SK-N-SH (cell line): Measurements from ENCODE around the gene LRRC10B. TPM values are rescaled to one million over a fixed set of nuclear protein-coding genes. Genes with fewer than 3 reads are reported as not detected.
A peak's percentile ranks its signal among the peaks of the same experiment; 100 is the strongest.

Source experiments
- CTCF ChIA-PET: fragments of 300-600, 350-600 bp; formaldehyde crosslinking; extraction: SDS; loops from one replicate; lab custom pipeline; 2021; lab: Yijun Ruan, JAX
- POLR2A ChIA-PET: fragments of 350-600 bp; sonication (Branson Sonifier 250); formaldehyde crosslinking; extraction: SDS; loops from one replicate; lab custom pipeline; 2020; ENCODE audit warnings: antibody characterized with exemption, inconsistent platforms; lab: Yijun Ruan, JAX
- DNase-seq: peaks from one replicate; pipeline ENCODE4 v3.0.0; 2012
- H2AFZ ChIP-seq: fragments of 200-600 bp; sonication (generic); 2 replicates; pipeline ENCODE4 v1.8.1; 2016; ENCODE audit warnings: antibody characterized with exemption, mild to moderate bottlenecking, low read depth
- H3F3A ChIP-seq: fragments of 200-600 bp; sonication (generic); replicated peaks from 2 replicates; pipeline ENCODE3; 2016; ENCODE audit warnings: antibody characterized with exemption, mild to moderate bottlenecking; ENCODE audit not compliant: insufficient read depth
- H3K27ac ChIP-seq, 2 experiments: fragments of 200-500 bp in 1 of 2; fragments of 200-600 bp in 1 of 2; sonication (Bioruptor generic) in 1 of 2; sonication (generic), shearing (Covaris generic) in 1 of 2; 2 replicates each; pipeline versions ENCODE4 v1.5.1 to v1.6.1; 2014 to 2016; ENCODE audit warnings: low read depth in 2 of 2, inconsistent platforms in 1 of 2, low read length in 1 of 2, mild to moderate bottlenecking in 1 of 2, mixed read lengths in 1 of 2
- H3K27me3 ChIP-seq: fragments of 200-600 bp; sonication (generic), shearing (Covaris generic); 2 replicates; pipeline ENCODE4 v1.6.1; 2016; ENCODE audit warnings: mixed run types; ENCODE audit not compliant: insufficient read depth
- H3K36me3 ChIP-seq, 2 experiments: fragments of 200-500 bp in 1 of 2; fragments of 200-600 bp in 1 of 2; sonication (Bioruptor generic) in 1 of 2; sonication (generic) in 1 of 2; replicated peaks in 1 of 2; 2 replicates each; pipeline versions ENCODE3 to v1.5.1; 2014 to 2016; ENCODE audit warnings: low read length in 1 of 2, mild to moderate bottlenecking in 1 of 2; ENCODE audit not compliant: insufficient read depth in 2 of 2, control insufficient read depth in 1 of 2
- H3K4me1 ChIP-seq, 2 experiments: fragments of 200-500 bp in 1 of 2; fragments of 200-600 bp in 1 of 2; sonication (Bioruptor generic) in 1 of 2; sonication (generic), shearing (Covaris generic) in 1 of 2; 2 replicates each; pipeline versions ENCODE4 v1.5.1 to v1.6.1; 2014 to 2016; ENCODE audit warnings: low read depth in 1 of 2, low read length in 1 of 2, mixed run types in 1 of 2; ENCODE audit not compliant: insufficient read depth in 2 of 2, control insufficient read depth in 1 of 2
- H3K4me2 ChIP-seq: fragments of 200-600 bp; sonication (generic), shearing (Covaris generic); 2 replicates; pipeline ENCODE4 v1.6.1; 2017; ENCODE audit warnings: mixed run types
- H3K4me3 ChIP-seq, 2 experiments: fragments of 200-500 bp in 1 of 2; fragments of 200-600 bp in 1 of 2; sonication (Bioruptor generic) in 1 of 2; sonication (generic), shearing (Covaris generic) in 1 of 2; 2 replicates each; pipeline versions ENCODE4 v1.5.1 to v1.8.1; 2014 to 2016; ENCODE audit warnings: low read depth in 2 of 2, inconsistent platforms in 1 of 2, low read length in 1 of 2, mild to moderate bottlenecking in 1 of 2, mixed read lengths in 1 of 2, moderate library complexity in 1 of 2
- H3K79me2 ChIP-seq: fragments of 200-600 bp; sonication (generic); 2 replicates; pipeline ENCODE4 v1.8.1; 2017; ENCODE audit warnings: mild to moderate bottlenecking; ENCODE audit not compliant: insufficient read depth
- H3K9ac ChIP-seq: fragments of 200-600 bp; sonication (generic); 2 replicates; pipeline ENCODE4 v1.6.1; 2017; ENCODE audit warnings: mixed run types
- H3K9me2 ChIP-seq: fragments of 200-600 bp; sonication (generic); 2 replicates; pipeline ENCODE4 v1.6.1; 2017; ENCODE audit warnings: mixed run types
- H3K9me3 ChIP-seq: fragments of 200-600 bp; sonication (generic); 2 replicates; pipeline ENCODE4 v1.6.1; 2017; ENCODE audit warnings: mixed run types, mild to moderate bottlenecking, moderate library complexity
- H4K20me1 ChIP-seq: fragments of 200-600 bp; sonication (generic); 2 replicates; pipeline ENCODE4 v1.6.1; 2017; ENCODE audit warnings: mild to moderate bottlenecking, mixed run types; ENCODE audit not compliant: insufficient read depth
- CHD2 ChIP-seq: fragments of 150-350 bp; IDR thresholded peaks from 2 replicates; pipeline ENCODE4 v1.6.1; 2018; ENCODE audit warnings: low read length; ENCODE audit not compliant: partially characterized antibody
- EZH2phosphoT487 ChIP-seq: fragments of 200-600 bp; sonication (generic); IDR thresholded peaks from 2 replicates; pipeline ENCODE4 v1.6.1; 2017; ENCODE audit warnings: low read depth, mixed run types, mild to moderate bottlenecking, antibody characterized with exemption, moderate library complexity, borderline replicate concordance
- FOSL2 ChIP-seq: IDR thresholded peaks from 2 replicates; pipeline ENCODE4 v1.4.0; 2012; ENCODE audit warnings: low read depth, mild to moderate bottlenecking, moderate library complexity, borderline replicate concordance
- FOXJ3 ChIP-seq: sonication (generic); formaldehyde crosslinking; IDR thresholded peaks from 2 replicates; pipeline ENCODE4 v1.5.1; 2020; ENCODE audit warnings: mild to moderate bottlenecking, missing genetic modification reagents
- JUND ChIP-seq: IDR thresholded peaks from 2 replicates; pipeline ENCODE4 v1.4.0; 2012
- NFIC ChIP-seq: IDR thresholded peaks from 2 replicates; pipeline ENCODE4 v1.4.0; 2012; ENCODE audit warnings: borderline replicate concordance
- NRF1 ChIP-seq: IDR thresholded peaks from 2 replicates; pipeline ENCODE4 v1.6.1; 2012; ENCODE audit warnings: low read depth, mild to moderate bottlenecking, low read length
- RFX5 ChIP-seq: IDR thresholded peaks from 2 replicates; pipeline ENCODE4 v1.6.1; 2012; ENCODE audit warnings: mild to moderate bottlenecking, improper control_type of control experiment, low read length
- SIN3A ChIP-seq: IDR thresholded peaks from 2 replicates; pipeline ENCODE4 v1.6.1; 2012; ENCODE audit warnings: low read depth, mild to moderate bottlenecking, low read length, moderate library complexity, borderline replicate concordance
- SMC3 ChIP-seq: IDR thresholded peaks from 2 replicates; pipeline ENCODE4 v1.6.1; 2012; ENCODE audit warnings: low read depth, low read length, improper control_type of control experiment
- YY1 ChIP-seq: IDR thresholded peaks from 2 replicates; pipeline ENCODE4 v1.4.0; 2012; ENCODE audit warnings: low read depth, mild to moderate bottlenecking
- WGBS: methylation state at CpG from one replicate; pipeline ENCODE4 v1.1.6; 2017; ENCODE audit warnings: low lambda C conversion rate; 5-methylcytosine and 5-hydroxymethylcytosine counted together
- polyA plus RNA-seq, 3 experiments: library from polyadenylated mRNA; depleted of rRNA; stranded (reverse); fragments of >200 nt; gene quantifications; 2 replicates each; pipeline ENCODE4 v1.2.3, GENCODE V29; 2012
- TF ChIP-seq, protein P1 (sequence below): fragments of 150-350 bp; IDR thresholded peaks from 2 replicates; pipeline ENCODE4 v1.6.1; 2017; ENCODE audit warnings: antibody characterized with exemption, low read length, low read depth, borderline replicate concordance
- TF ChIP-seq, protein P2 (sequence below): IDR thresholded peaks from 2 replicates; pipeline ENCODE4 v1.4.0; 2012; ENCODE audit warnings: low read depth, borderline replicate concordance
- TF ChIP-seq, protein P3 (sequence below): fragments of 200-600 bp; sonication (generic); IDR thresholded peaks from 2 replicates; pipeline ENCODE4 v1.6.1; 2017; ENCODE audit warnings: antibody characterized with exemption, mild to moderate bottlenecking, moderate library complexity

Gene LRRC10B
- polyA plus RNA-seq, 1 of the 3 experiments (the other 2 are of a cell fraction) = not detected

DNA sequence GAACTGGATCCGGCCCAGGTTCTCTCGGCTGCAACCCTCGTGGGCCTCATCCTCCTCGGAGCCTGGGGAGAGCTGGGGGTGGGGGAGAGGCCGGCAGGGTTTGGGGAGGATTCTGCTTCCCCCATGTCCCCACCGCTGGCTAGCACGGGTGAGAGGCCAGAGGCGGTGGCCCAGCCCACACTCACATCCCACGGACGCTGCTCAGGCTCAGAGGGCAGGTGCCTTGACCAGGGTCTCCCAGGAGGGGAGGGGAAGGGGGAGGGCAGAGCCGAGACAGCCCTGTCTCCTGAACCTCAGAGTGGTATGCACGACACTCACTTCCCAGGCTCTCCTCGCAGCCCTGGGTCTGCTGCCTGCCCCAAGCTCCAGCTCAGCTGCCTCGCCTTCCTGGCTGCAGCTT lies 19.6 kb downstream of the LRRC10B start:
- 62% methylated on average over 6 of the region's 14 CpGs for WGBS
- no peaks in the 10 kb centered on the region for H3K9me3 ChIP-seq
- H3K9ac ChIP-seq = no peak overlapping the region
- DNase-seq = no peak
- no peaks in the 10 kb centered on the region for H3K79me2 ChIP-seq
- no peak overlapping the region for H3K4me2 ChIP-seq
- ChIA-PET POLR2A (interaction anchor here (1.1 kb wide), 1 partner anchor 99 kb away, joined by 3 read pairs; the partner anchor contains the start of genes CPSF7 and SDHAF2), CTCF (interaction anchor here (0.9 to 33.4 kb wide), 6 partner anchors 8 to 51 kb away, joined by 3 to 670 read pairs (median 14); partner anchors contain the start of gene LRRC10B)
- H3K4me1 ChIP-seq = peaks cover 0 to 70% of the 10 kb centered on the region in 2 experiments; a peak in 2 of 4 replicates
- H3K4me3 ChIP-seq = no peak overlapping the region
- TF ChIP-seq JUND (no peak), EZH2phosphoT487 (no peak), SMC3 (no peak), FOXJ3 (no peak), FOSL2 (no peak), YY1 (no peak), SIN3A (no peak), NRF1 (no peak), RFX5 (no peak), NFIC (no peak), CHD2 (no peak)
- TF ChIP-seq, protein P1, sequence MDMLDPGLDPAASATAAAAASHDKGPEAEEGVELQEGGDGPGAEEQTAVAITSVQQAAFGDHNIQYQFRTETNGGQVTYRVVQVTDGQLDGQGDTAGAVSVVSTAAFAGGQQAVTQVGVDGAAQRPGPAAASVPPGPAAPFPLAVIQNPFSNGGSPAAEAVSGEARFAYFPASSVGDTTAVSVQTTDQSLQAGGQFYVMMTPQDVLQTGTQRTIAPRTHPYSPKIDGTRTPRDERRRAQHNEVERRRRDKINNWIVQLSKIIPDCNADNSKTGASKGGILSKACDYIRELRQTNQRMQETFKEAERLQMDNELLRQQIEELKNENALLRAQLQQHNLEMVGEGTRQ = no peak
- TF ChIP-seq, protein P2, sequence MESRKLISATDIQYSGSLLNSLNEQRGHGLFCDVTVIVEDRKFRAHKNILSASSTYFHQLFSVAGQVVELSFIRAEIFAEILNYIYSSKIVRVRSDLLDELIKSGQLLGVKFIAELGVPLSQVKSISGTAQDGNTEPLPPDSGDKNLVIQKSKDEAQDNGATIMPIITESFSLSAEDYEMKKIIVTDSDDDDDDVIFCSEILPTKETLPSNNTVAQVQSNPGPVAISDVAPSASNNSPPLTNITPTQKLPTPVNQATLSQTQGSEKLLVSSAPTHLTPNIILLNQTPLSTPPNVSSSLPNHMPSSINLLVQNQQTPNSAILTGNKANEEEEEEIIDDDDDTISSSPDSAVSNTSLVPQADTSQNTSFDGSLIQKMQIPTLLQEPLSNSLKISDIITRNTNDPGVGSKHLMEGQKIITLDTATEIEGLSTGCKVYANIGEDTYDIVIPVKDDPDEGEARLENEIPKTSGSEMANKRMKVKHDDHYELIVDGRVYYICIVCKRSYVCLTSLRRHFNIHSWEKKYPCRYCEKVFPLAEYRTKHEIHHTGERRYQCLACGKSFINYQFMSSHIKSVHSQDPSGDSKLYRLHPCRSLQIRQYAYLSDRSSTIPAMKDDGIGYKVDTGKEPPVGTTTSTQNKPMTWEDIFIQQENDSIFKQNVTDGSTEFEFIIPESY = no peak
- TF ChIP-seq, protein P3, sequence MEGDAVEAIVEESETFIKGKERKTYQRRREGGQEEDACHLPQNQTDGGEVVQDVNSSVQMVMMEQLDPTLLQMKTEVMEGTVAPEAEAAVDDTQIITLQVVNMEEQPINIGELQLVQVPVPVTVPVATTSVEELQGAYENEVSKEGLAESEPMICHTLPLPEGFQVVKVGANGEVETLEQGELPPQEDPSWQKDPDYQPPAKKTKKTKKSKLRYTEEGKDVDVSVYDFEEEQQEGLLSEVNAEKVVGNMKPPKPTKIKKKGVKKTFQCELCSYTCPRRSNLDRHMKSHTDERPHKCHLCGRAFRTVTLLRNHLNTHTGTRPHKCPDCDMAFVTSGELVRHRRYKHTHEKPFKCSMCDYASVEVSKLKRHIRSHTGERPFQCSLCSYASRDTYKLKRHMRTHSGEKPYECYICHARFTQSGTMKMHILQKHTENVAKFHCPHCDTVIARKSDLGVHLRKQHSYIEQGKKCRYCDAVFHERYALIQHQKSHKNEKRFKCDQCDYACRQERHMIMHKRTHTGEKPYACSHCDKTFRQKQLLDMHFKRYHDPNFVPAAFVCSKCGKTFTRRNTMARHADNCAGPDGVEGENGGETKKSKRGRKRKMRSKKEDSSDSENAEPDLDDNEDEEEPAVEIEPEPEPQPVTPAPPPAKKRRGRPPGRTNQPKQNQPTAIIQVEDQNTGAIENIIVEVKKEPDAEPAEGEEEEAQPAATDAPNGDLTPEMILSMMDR = no peak
- H4K20me1 ChIP-seq = no peaks in the 10 kb centered on the region
- no peak overlapping the region for H2AFZ ChIP-seq
- no peaks in the 10 kb centered on the region for H3K9me2 ChIP-seq
- peak overlapping the region in 1 of 2 experiments; percentile 91; a peak in 2 of 4 replicates for H3K27ac ChIP-seq
- H3K36me3 ChIP-seq = no peaks in the 10 kb centered on the region
- H3K27me3 ChIP-seq = peaks cover 15% of the 10 kb centered on the region; the same call in 1 of the 2 replicates
- no peaks in the 10 kb centered on the region for H3F3A ChIP-seq
